ENCODE measurements around the gene GRIK2.

DNA sequence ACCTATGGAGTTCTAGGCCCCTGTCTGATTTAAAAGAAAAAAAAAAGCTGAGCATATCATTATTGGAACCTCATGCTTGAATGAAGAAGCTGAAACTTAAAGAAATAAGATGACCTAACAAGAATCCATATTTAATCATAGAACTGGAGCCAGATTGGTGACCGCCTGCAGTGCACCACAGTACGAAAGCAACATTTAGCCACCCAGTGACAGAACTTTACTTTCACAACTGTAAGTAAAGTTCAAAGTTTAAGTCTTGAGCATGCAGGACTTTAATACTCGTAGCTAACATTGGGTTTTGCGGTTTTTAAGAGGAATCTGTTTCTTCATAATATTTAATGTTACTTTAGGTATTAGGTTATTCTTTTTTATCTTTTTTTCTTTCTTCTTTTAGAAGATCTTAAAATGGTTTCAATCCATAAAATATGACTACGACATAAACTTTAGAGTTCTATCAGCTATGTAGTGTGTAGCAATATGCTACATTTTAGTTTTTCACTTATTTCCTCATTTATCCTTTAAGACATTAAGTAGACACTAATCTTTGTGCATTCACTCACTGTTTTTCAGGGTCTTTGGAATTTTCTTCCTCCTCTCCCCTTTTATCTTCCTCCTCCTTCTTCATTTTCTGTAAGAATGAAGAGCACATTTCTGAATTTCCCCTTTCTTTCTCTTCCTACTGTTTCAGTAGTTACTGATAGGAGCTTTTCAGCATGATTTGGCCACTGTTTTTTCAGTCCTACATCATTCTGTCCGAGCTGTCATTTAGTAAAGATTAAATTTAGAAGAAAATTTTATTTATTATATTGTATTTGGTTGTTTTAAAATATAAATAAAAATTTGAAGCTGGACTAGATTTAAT, 514.1 kb downstream of the GRIK2 start:
- TF ChIP-seq POLR2AphosphoS5 (IDR thresholded peaks at IDR 0.05) (no peak), CTCF (IDR thresholded peaks at IDR 0.05) (no peak), POLR2A (IDR thresholded peaks at IDR 0.05; ENCODE audit: low read depth) (no peak), EP300 (IDR thresholded peaks at IDR 0.05) (no peak)

Data from esophagus muscularis mucosa (tissue), 4 donors.